ENCODE results near the gene CARD14. TPM values are rescaled to one million over a fixed set of nuclear protein-coding genes. Genes with fewer than 3 reads are reported as not detected.

Gene CARD14
- total RNA-seq, 1 experiment from 2014 or later: 0.24 TPM

DNA sequence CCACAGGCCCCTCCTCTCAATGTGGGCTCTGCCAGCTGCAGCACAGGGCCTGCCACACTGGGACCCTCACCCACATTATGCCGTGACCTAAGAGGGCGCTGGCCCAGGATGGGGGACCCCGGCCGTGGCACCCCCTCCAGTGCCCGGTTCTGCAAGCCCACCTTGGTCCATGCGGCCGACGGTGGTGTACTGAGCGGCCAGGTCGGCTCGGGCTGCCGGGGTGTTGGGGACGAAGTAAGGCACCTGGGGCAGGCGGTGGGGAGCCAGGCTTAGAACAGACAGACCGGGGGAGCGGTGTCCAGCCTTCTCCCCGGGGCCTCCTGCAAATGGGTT, 43.8 kb downstream of the CARD14 start:
- H3K4me1 Mint-ChIP-seq: no peaks in the 10 kb centered on the region
- no CpG with 5 or more reads among the region's 17 CpGs for WGBS (ENCODE audit: extremely low coverage, insufficient read length, low lambda C conversion rate)
- H2BK5ac ChIP-seq (ENCODE audit: insufficient read length, low read length): no peak overlapping the region

More for the DNA sequence above, 43.8 kb downstream of the CARD14 start:
- H2BK12ac ChIP-seq (ENCODE audit: insufficient read length, low read depth, low read length): no peak overlapping the region
- Mint-ChIP-seq H3K4me3 (no peak overlapping the region), H3K36me3 (ENCODE audit: insufficient read depth in 1 of 3, low read depth in 3 of 3) (peaks cover 13 to 43% (median 37%) of the 10 kb centered on the region in 3 experiments; a peak in 6 of 7 replicates), H3K9me3 (no peaks in the 10 kb centered on the region), H3K27me3 (ENCODE audit: low read depth) (no peaks in the 10 kb centered on the region), H3K27ac (no peak overlapping the region)
- H2BK120ac ChIP-seq (ENCODE audit: low read depth, low read length, poor library complexity, severe bottlenecking): no peak overlapping the region
- H3T11ph ChIP-seq (ENCODE audit: low read length): no peak overlapping the region
- H3K79me1 ChIP-seq (ENCODE audit: insufficient read depth, low read depth, low read length, poor library complexity, severe bottlenecking): no peaks in the 10 kb centered on the region
- no peak overlapping the region for H2AK5ac ChIP-seq (ENCODE audit: insufficient read length, low read length)
- no peaks in the 10 kb centered on the region for H3K23me2 ChIP-seq (ENCODE audit: insufficient read length, low read depth, low read length, poor library complexity, severe bottlenecking)
- H2AFZ ChIP-seq (ENCODE audit: low read length): no peak overlapping the region
- H4K20me1 ChIP-seq (ENCODE audit: control insufficient read depth, insufficient read depth, insufficient read length): no peaks in the 10 kb centered on the region
- no peak overlapping the region for H4K5ac ChIP-seq (ENCODE audit: insufficient read length, low read depth, low read length)
- no peak overlapping the region for H3K56ac ChIP-seq (ENCODE audit: insufficient read length, low read depth, low read length)
- no peaks in the 10 kb centered on the region for H3K4me1 ChIP-seq (ENCODE audit: insufficient read depth, low read length)
- no peaks in the 10 kb centered on the region for H3K27me3 ChIP-seq (ENCODE audit: insufficient read depth, low read length)
- no peak overlapping the region for H3K18ac ChIP-seq (ENCODE audit: insufficient read length, low read depth, low read length)
- H3K9ac ChIP-seq (ENCODE audit: extremely low read depth, insufficient read length, low read length): no peak overlapping the region
- H3K4ac ChIP-seq (ENCODE audit: low read depth, low read length): no peak overlapping the region
- H2BK20ac ChIP-seq (ENCODE audit: low read depth, low read length, poor library complexity, severe bottlenecking): no peak overlapping the region
- no peak for TF ChIP-seq CTCF (conservative IDR thresholded peaks at IDR 0.05)
- no peaks in the 10 kb centered on the region for H3K79me2 ChIP-seq (ENCODE audit: insufficient read depth, low read length)
- H3K27ac ChIP-seq (ENCODE audit: insufficient read length, low read depth, low read length): no peak overlapping the region
- DNase-seq: no peak
- H3K9me3 ChIP-seq (ENCODE audit: control insufficient read depth, low read depth, low read length): no peaks in the 10 kb centered on the region
- no peak overlapping the region for H3K4me2 ChIP-seq (ENCODE audit: insufficient read depth, insufficient read length, low read length)
- no peak overlapping the region for H3K14ac ChIP-seq (ENCODE audit: insufficient read depth, low read length)
- no peak overlapping the region for H2BK15ac ChIP-seq (ENCODE audit: low read depth, low read length)
- H3K23ac ChIP-seq (ENCODE audit: insufficient read length, low read depth, low read length): no peak overlapping the region
- H4K91ac ChIP-seq (ENCODE audit: insufficient read length, low read depth, low read length): no peak overlapping the region
- H4K8ac ChIP-seq (replicated peaks; ENCODE audit: insufficient read length, low read depth, low read length): no peak overlapping the region
